NB4 (cell line): ENCODE measurements around the gene SMU1.

ENCODE experiments used
- MAX ChIP-seq: IDR thresholded peaks from 2 replicates; pipeline ENCODE4 v1.6.1; 2011; ENCODE audit warnings: low read depth, low read length
- MYC ChIP-seq: IDR thresholded peaks from 2 replicates; pipeline ENCODE4 v1.6.1; 2011; ENCODE audit warnings: low read depth, low read length
- POLR2A ChIP-seq: IDR thresholded peaks from 2 replicates; pipeline ENCODE4 v1.6.1; 2011; ENCODE audit warnings: mild to moderate bottlenecking; ENCODE audit not compliant: insufficient read length; ENCODE audit errors: extremely low read depth
- TF ChIP-seq, protein P1 (sequence below): IDR thresholded peaks from one replicate; pipeline ENCODE4 v1.5.1; 2012; ENCODE audit warnings: low read depth, low read length

DNA sequence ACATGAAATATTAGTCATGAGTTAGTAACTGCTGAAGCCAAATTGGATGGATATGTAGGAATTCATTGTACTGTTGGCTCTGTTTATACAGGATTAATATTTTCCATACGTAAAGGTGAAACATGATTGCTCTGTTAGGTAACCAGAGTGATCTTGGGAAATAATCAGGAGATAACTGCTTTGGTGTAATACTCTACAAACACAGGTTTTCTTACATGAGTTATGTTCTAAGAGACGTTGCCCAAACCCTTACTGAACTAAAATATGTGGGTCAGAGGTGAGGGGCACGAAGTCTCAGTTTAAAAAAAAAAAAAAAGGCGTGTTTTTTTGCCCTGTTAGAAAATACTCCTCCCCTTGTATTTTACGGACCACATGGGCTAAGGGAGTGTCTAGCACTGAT lies 43.6 kb downstream of the SMU1 start:
- TF ChIP-seq, protein P1, sequence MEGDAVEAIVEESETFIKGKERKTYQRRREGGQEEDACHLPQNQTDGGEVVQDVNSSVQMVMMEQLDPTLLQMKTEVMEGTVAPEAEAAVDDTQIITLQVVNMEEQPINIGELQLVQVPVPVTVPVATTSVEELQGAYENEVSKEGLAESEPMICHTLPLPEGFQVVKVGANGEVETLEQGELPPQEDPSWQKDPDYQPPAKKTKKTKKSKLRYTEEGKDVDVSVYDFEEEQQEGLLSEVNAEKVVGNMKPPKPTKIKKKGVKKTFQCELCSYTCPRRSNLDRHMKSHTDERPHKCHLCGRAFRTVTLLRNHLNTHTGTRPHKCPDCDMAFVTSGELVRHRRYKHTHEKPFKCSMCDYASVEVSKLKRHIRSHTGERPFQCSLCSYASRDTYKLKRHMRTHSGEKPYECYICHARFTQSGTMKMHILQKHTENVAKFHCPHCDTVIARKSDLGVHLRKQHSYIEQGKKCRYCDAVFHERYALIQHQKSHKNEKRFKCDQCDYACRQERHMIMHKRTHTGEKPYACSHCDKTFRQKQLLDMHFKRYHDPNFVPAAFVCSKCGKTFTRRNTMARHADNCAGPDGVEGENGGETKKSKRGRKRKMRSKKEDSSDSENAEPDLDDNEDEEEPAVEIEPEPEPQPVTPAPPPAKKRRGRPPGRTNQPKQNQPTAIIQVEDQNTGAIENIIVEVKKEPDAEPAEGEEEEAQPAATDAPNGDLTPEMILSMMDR, result no peak
- TF ChIP-seq POLR2A, result no peak
- TF ChIP-seq MYC, result no peak
- no peak for TF ChIP-seq MAX
